IMR-90 (cell line): ENCODE data around the gene KRT27. TPM values are rescaled to one million over a fixed set of nuclear protein-coding genes. Genes with fewer than 3 reads are reported as not detected.

Source experiments
- ATAC-seq: fragments of 200-7000 bp; cut with Tn5 transposase; 2 replicates; pipeline ENCODE4 v1.9.1; 2020; ENCODE audit warnings: low read depth, mild to moderate bottlenecking, moderate library complexity
- BruUV-seq: library from RNA; stranded (reverse); fragments of 400-500 nt; replicated peaks from 2 replicates; lab custom pipeline; 2021; lab: Mats Ljungman, UMichigan
- CTCF ChIA-PET: fragments of 300-600 bp; formaldehyde crosslinking; extraction: SDS; loops from one replicate; lab custom pipeline; 2021; ENCODE audit warnings: antibody characterized with exemption; lab: Yijun Ruan, JAX
- POLR2A ChIA-PET: fragments of 300-600 bp; sonication (Branson Sonifier 250); formaldehyde crosslinking; loops from one replicate; lab custom pipeline; 2022; ENCODE audit warnings: antibody characterized with exemption; ENCODE audit not compliant: unreplicated experiment; lab: Charles Lee
- DNase-seq: peaks from one replicate; pipeline ENCODE4 v3.0.0; 2013
- H2AFZ ChIP-seq: replicated peaks from 2 replicates; pipeline ENCODE3; 2013; ENCODE audit warnings: low read length, mild to moderate bottlenecking; ENCODE audit not compliant: poor library complexity
- H2AK5ac ChIP-seq: 2 replicates; pipeline ENCODE4 v1.6.1; 2013; ENCODE audit warnings: low read depth, low read length, inconsistent platforms
- H2AK9ac ChIP-seq: replicated peaks from 2 replicates; pipeline ENCODE3; 2013; ENCODE audit warnings: mild to moderate bottlenecking, low read depth, low read length, moderate library complexity; ENCODE audit not compliant: poor library complexity
- H2BK120ac ChIP-seq: 2 replicates; pipeline ENCODE4 v1.6.1; 2013; ENCODE audit warnings: low read depth, low read length, inconsistent platforms
- H2BK15ac ChIP-seq: 3 replicates; pipeline ENCODE4 v1.6.1; 2013; ENCODE audit warnings: low read depth, low read length, inconsistent platforms
- H2BK20ac ChIP-seq: 2 replicates; pipeline ENCODE4 v1.6.1; 2013; ENCODE audit warnings: low read depth, mild to moderate bottlenecking, inconsistent platforms, low read length, moderate library complexity
- H2BK5ac ChIP-seq: 2 replicates; pipeline ENCODE4 v1.6.1; 2013; ENCODE audit warnings: mild to moderate bottlenecking, low read depth, low read length, inconsistent platforms; ENCODE audit not compliant: poor library complexity, severe bottlenecking
- H3K14ac ChIP-seq: replicated peaks from 2 replicates; pipeline ENCODE4 v1.6.1; 2013; ENCODE audit warnings: low read depth, low read length, inconsistent platforms
- H3K18ac ChIP-seq: 2 replicates; pipeline ENCODE4 v1.6.1; 2013; ENCODE audit warnings: low read depth, low read length, control low read depth
- H3K23ac ChIP-seq: 2 replicates; pipeline ENCODE4 v1.6.1; 2013; ENCODE audit warnings: low read depth, low read length, inconsistent platforms
- H3K27ac ChIP-seq: 2 replicates; pipeline ENCODE4 v1.5.1; 2013; ENCODE audit warnings: mild to moderate bottlenecking, control low read depth, low read length; ENCODE audit not compliant: insufficient read depth
- H3K27me3 ChIP-seq: 2 replicates; pipeline ENCODE4 v1.6.1; 2013; ENCODE audit warnings: low read length; ENCODE audit not compliant: control insufficient read depth, insufficient read depth
- H3K36me3 ChIP-seq: 2 replicates; pipeline ENCODE4 v1.6.1; 2013; ENCODE audit warnings: low read length, mixed read lengths; ENCODE audit not compliant: control insufficient read depth, insufficient read depth
- H3K4ac ChIP-seq: 2 replicates; pipeline ENCODE4 v1.6.1; 2013; ENCODE audit warnings: low read depth, low read length, inconsistent platforms
- H3K4me1 ChIP-seq: 2 replicates; pipeline ENCODE4 v1.6.1; 2013; ENCODE audit warnings: low read length, mixed read lengths; ENCODE audit not compliant: control insufficient read depth, insufficient read depth
- H3K4me2 ChIP-seq: 2 replicates; pipeline ENCODE4 v1.6.1; 2013; ENCODE audit warnings: low read depth, mild to moderate bottlenecking, control low read depth, low read length, moderate library complexity
- H3K4me3 ChIP-seq: 2 replicates; pipeline ENCODE4 v1.5.1; 2013; ENCODE audit warnings: low read depth, mild to moderate bottlenecking, control low read depth, low read length, moderate library complexity; ENCODE audit not compliant: insufficient read depth
- H3K56ac ChIP-seq: 2 replicates; pipeline ENCODE4 v1.6.1; 2013; ENCODE audit warnings: low read length, inconsistent platforms; ENCODE audit not compliant: insufficient read depth; ENCODE audit errors: extremely low read depth
- H3K79me1 ChIP-seq, 2 experiments: 2 replicates each; pipeline ENCODE4 v1.6.1; 2013; ENCODE audit warnings: low read length in 2 of 2, inconsistent platforms in 1 of 2, low read depth in 1 of 2
- H3K9ac ChIP-seq: 2 replicates; pipeline ENCODE4 v1.6.1; 2013; ENCODE audit warnings: low read depth, low read length, control low read depth
- H3K9me1 ChIP-seq: 2 replicates; pipeline ENCODE4 v1.6.1; 2013; ENCODE audit warnings: low read length, inconsistent platforms; ENCODE audit not compliant: insufficient read depth
- H3K9me3 ChIP-seq: 2 replicates; pipeline ENCODE4 v1.6.1; 2013; ENCODE audit warnings: low read length; ENCODE audit not compliant: control insufficient read depth, insufficient read depth
- H4K20me1 ChIP-seq: 2 replicates; pipeline ENCODE4 v1.6.1; 2013; ENCODE audit warnings: low read length, inconsistent platforms; ENCODE audit not compliant: insufficient read depth
- H4K5ac ChIP-seq: 2 replicates; pipeline ENCODE4 v1.6.1; 2013; ENCODE audit warnings: mild to moderate bottlenecking, low read depth, low read length, control low read depth
- H4K8ac ChIP-seq, 2 experiments: 2 replicates each; pipeline ENCODE4 v1.6.1; 2013; ENCODE audit warnings: low read depth in 2 of 2, low read length in 2 of 2, control low read depth in 1 of 2, inconsistent platforms in 1 of 2
- H4K91ac ChIP-seq: 2 replicates; pipeline ENCODE4 v1.6.1; 2013; ENCODE audit warnings: low read depth, low read length, inconsistent platforms; ENCODE audit not compliant: insufficient read depth
- FOS ChIP-seq: fragments of 150-350 bp; IDR thresholded peaks from 2 replicates; pipeline ENCODE4 v1.6.1; 2016; ENCODE audit warnings: low read depth, low read length
- MAFK ChIP-seq: IDR thresholded peaks from 2 replicates; pipeline ENCODE4 v1.6.1; 2012; ENCODE audit warnings: low read depth, low read length, improper control_type of control experiment
- NFE2L2 ChIP-seq: fragments of 150-350 bp; IDR thresholded peaks from 2 replicates; pipeline ENCODE4 v1.6.1; 2016; ENCODE audit warnings: low read depth, mild to moderate bottlenecking, low read length
- RAD21 ChIP-seq: IDR thresholded peaks from 2 replicates; pipeline ENCODE4 v1.6.1; 2012; ENCODE audit warnings: low read length, improper control_type of control experiment
- RCOR1 ChIP-seq: IDR thresholded peaks from 2 replicates; pipeline ENCODE4 v1.6.1; 2012; ENCODE audit warnings: mild to moderate bottlenecking, low read length, improper control_type of control experiment; ENCODE audit not compliant: insufficient replicate concordance
- RFX5 ChIP-seq: IDR thresholded peaks from 2 replicates; pipeline ENCODE4 v1.8.0; 2012; ENCODE audit warnings: low read depth, mild to moderate bottlenecking, low read length, moderate library complexity
- WGBS, 2 experiments: methylation state at CpG; one replicate each; pipeline versions ENCODE4 v1.1.5 to v1.1.7; 2013; ENCODE audit warnings: missing lambda C conversion rate in 2 of 2; ENCODE audit not compliant: insufficient read length in 1 of 2; ENCODE audit errors: extremely low coverage in 2 of 2; 5-methylcytosine and 5-hydroxymethylcytosine counted together
- dilution Hi-C: fragments of 300-500 bp; cut with HindIII; formaldehyde crosslinking; loops from one replicate; pipeline ENCODE4 v1.14.3; 2018; ENCODE audit warnings: low sequenced_read_pairs; ENCODE audit not compliant: unreplicated experiment
- in situ Hi-C: fragments of 300-500 bp; cut with MboI; formaldehyde crosslinking; loops from 3 replicates; pipeline ENCODE4 v1.14.3; 2019; ENCODE audit warnings: low sequenced_read_pairs, inconsistent platforms, mixed read lengths
- intact Hi-C: fragments of 100-400 bp; cut with micrococcal nuclease; formaldehyde crosslinking; loops from 2 replicates; pipeline ENCODE4 v1.10.0; 2022
- polyA plus RNA-seq, 3 experiments: library from polyadenylated mRNA; depleted of rRNA; stranded (reverse); fragments of >200 nt; gene quantifications; 2 replicates each; pipeline ENCODE4 v1.2.3, GENCODE V29; 2012; ENCODE audit warnings: low replicate concordance in 1 of 3
- total RNA-seq: library from RNA; depleted of rRNA; stranded (reverse); fragments of >200 nt; gene quantifications from 2 replicates; pipeline ENCODE4 v1.2.3, GENCODE V29; 2012

The KRT27 gene
- total and polyA plus RNA-seq, 2 of the 4 experiments (the other 2 are of a cell fraction) = not detected

DNA sequence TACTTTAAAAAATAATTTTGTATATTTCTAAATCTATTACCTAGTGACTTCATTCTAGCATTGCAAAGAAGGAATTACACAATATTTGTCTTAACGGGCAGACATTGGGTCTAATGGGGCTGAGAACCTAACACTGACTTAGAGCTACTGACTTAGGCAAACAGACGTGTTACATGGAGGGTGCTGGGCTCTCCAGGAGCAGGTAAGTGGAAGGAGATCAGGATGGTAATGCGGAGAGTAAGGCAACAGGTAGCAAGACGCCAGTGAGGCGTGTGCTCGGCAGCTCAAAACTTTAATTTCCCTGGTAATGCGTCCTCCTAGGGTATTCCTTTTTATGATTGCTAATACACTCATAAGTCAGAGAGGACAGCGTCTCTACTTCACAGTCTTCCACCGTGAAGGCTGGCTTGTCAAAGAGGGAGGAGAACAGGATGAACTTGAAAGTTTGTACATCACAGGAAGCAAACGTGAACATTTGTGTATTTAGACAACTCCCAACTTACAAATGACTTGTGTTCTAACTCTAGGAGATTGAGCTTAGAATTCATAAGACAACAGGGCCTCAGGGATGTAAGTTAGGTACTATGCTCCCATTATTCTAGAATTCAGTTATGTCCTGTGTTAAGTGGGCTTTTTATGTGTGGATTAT is 12.8 kb upstream of the KRT27 start:
- no peak for ATAC-seq
- WGBS, 2 experiments = no CpG with 5 or more reads among the region's 10 CpGs

More for the DNA sequence above, 12.8 kb upstream of the KRT27 start:
- H4K8ac ChIP-seq = no peak overlapping the region
- H3K79me1 ChIP-seq = no peaks in the 10 kb centered on the region
- no peak overlapping the region for H3K23ac ChIP-seq
- dilution Hi-C loops (no loop called here), intact Hi-C loops (loop anchor here (10.0 kb wide), 1 partner anchor 430 kb away; the partner anchor contains the start of gene GJD3), in situ Hi-C loops (loop anchor here (25.0 kb wide), 1 partner anchor 433 kb away; the partner anchor contains the start of gene GJD3)
- no peak overlapping the region for H3K56ac ChIP-seq
- H2AK9ac ChIP-seq = no peak overlapping the region
- no peak overlapping the region for H2AK5ac ChIP-seq
- no peak overlapping the region for H4K91ac ChIP-seq
- H2BK5ac ChIP-seq = no peak overlapping the region
- TF ChIP-seq RAD21 = no peak
- TF ChIP-seq NFE2L2 = no peak
- no peak for TF ChIP-seq RFX5
- no peak for TF ChIP-seq FOS
- no peak for TF ChIP-seq MAFK
- no peak for TF ChIP-seq RCOR1
- no peaks in the 10 kb centered on the region for H4K20me1 ChIP-seq
- no peaks in the 10 kb centered on the region for H3K36me3 ChIP-seq
- no peak overlapping the region for H3K9ac ChIP-seq
- H2AFZ ChIP-seq = no peak overlapping the region
- H3K27me3 ChIP-seq = peaks cover 41% of the 10 kb centered on the region
- no peak overlapping the region for H3K27ac ChIP-seq
- no peak overlapping the region for H2BK15ac ChIP-seq
- no peak overlapping the region for H3K4me2 ChIP-seq
- H3K4me1 ChIP-seq = no peaks in the 10 kb centered on the region
- H3K4ac ChIP-seq = no peak overlapping the region
- H2BK120ac ChIP-seq = no peak overlapping the region
- no TSS peak for BruUV-seq
- no peak overlapping the region for H3K18ac ChIP-seq
- H2BK20ac ChIP-seq = no peak overlapping the region
- no peak overlapping the region for H3K14ac ChIP-seq
- no peak overlapping the region for H3K4me3 ChIP-seq
- no peaks in the 10 kb centered on the region for H3K9me1 ChIP-seq
- CTCF ChIA-PET = no interaction called here
- no peak for DNase-seq
- no peak overlapping the region for H4K5ac ChIP-seq
- H3K9me3 ChIP-seq = no peaks in the 10 kb centered on the region
- POLR2A ChIA-PET = no interaction called here
